Naive B cell (primary cell): ENCODE measurements around the gene CHMP5. TPM values are rescaled to one million over a fixed set of nuclear protein-coding genes. Genes with fewer than 3 reads are reported as not detected.
"Not testable (repeated sequence)": the region's sequence is repeated elsewhere in the genome, so short reads cannot be mapped to it uniquely, and the experiment has no call there.

Experiments used
- ATAC-seq, 2 donors: fragments of 150-1000 bp; cut with Tn5 transposase; 2 replicates each; pipeline ENCODE4 v1.10.0; 2021; ENCODE audit warnings: low read depth in 2 of 2, mild to moderate bottlenecking in 2 of 2, moderate library complexity in 2 of 2
- DNase-seq: peaks from one replicate; pipeline ENCODE4 v3.0.0; 2022
- H3K27ac Mint-ChIP-seq, 6 donors: one replicate each; pipeline ENCODE4 v1.8.0; 2020 to 2022; ENCODE audit warnings: mild to moderate bottlenecking in 6 of 6, mixed read lengths in 6 of 6, moderate library complexity in 5 of 6, inconsistent platforms in 2 of 6
- H3K27me3 Mint-ChIP-seq, 3 donors: one replicate each; pipeline ENCODE4 v1.8.0; 2021 to 2022; ENCODE audit warnings: mixed read lengths in 3 of 3, mild to moderate bottlenecking in 1 of 3
- H3K36me3 Mint-ChIP-seq, 2 donors: one replicate each; pipeline ENCODE4 v1.8.0; 2020 to 2022; ENCODE audit warnings: mixed read lengths in 2 of 2, inconsistent platforms in 1 of 2, mild to moderate bottlenecking in 1 of 2
- H3K4me1 Mint-ChIP-seq, 3 donors: one replicate each; pipeline ENCODE4 v1.8.0; 2020 to 2022; ENCODE audit warnings: mixed read lengths in 3 of 3, inconsistent platforms in 1 of 3, mild to moderate bottlenecking in 1 of 3, moderate library complexity in 1 of 3
- H3K4me3 Mint-ChIP-seq, 8 donors: one replicate each; pipeline ENCODE4 v1.8.0; 2020 to 2022; ENCODE audit warnings: mild to moderate bottlenecking in 8 of 8, mixed read lengths in 8 of 8, moderate library complexity in 8 of 8, inconsistent platforms in 2 of 8
- H3K9me3 Mint-ChIP-seq, 7 donors: one replicate each; pipeline ENCODE4 v1.8.0; 2020 to 2022; ENCODE audit warnings: mixed read lengths in 7 of 7, mild to moderate bottlenecking in 5 of 7, inconsistent platforms in 2 of 7, moderate library complexity in 1 of 7
- polyA plus RNA-seq, 6 donors: library from polyadenylated mRNA; unstranded; fragments of 300-500 nt; fragmentation: Illumina TruSeq; gene quantifications; one replicate each; pipeline ENCODE4 v1.2.3, GENCODE V29; 2021; ENCODE audit warnings: low read depth in 6 of 6

The CHMP5 gene
- polyA plus RNA-seq, 6 donors from 2014 or later, result 41.6 to 76.4 (median 54.2) TPM

DNA sequence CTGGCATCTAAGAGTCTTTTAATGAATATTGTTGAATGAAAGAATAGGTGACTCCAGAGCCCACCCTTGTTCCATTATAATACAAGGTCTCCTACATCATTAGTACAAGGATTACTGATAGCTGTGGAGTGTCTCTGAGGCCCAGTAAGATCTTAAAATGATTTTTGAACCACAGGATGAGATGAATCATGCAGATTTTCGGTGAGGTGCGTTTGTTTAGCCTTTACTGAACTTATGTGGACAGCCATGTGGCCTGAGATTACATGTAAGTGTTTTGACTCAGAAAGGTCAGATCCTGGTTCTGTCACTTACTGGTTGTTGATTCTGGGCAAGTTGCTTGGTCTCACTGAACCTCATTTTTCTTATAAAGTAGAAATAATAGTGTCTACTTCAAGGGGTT lies 47.1 kb downstream of the CHMP5 start:
- no peak for ATAC-seq
- no peak for DNase-seq
- Mint-ChIP-seq H3K36me3 (peaks cover 37 to 40% of the 10 kb centered on the region in 2 donors), H3K27me3 (no peaks in the 10 kb centered on the region), H3K9me3 (no peaks in the 10 kb centered on the region), H3K4me3 (no peak overlapping the region), H3K4me1 (peaks cover 2 to 6% (median 3%) of the 10 kb centered on the region in 3 donors), H3K27ac (no peak overlapping the region)

GRCh38 chr9:33315371-33315770 lies 50.5 kb downstream of the CHMP5 start:
- Mint-ChIP-seq H3K27ac (peak overlapping the region in 2 of 6 donors; percentile 4 to 91), H3K4me3 (peak overlapping the region in 1 of 8 donors; percentile 35), H3K4me1 (peaks cover 0 to 6% (median 3%) of the 10 kb centered on the region in 3 donors), H3K36me3 (peaks cover 38 to 52% of the 10 kb centered on the region in 2 donors), H3K27me3 (no peaks in the 10 kb centered on the region), H3K9me3 (no peaks in the 10 kb centered on the region)
- ATAC-seq (no peak), DNase-seq (no peak)

DNA sequence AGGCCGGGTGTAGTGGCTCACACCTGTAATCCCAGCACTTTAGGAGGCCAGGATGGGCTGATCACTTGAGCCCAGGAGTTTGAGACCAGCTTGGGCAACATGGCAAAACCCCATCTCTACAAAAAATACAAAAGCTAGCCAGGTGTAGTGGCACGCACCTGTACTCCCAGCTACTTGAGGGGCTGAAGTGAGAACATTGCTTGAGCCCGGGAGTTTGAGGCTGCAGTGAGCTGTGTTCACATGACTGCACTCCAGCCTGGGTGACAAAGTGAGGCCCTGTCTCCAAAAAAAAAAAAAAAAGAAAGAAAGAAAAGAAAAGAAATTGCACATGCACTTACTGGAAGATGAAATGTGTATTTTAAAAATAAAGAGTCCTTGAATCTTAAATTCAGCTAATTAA lies 52.3 kb downstream of the CHMP5 start:
- H3K4me1 Mint-ChIP-seq, H3K27ac Mint-ChIP-seq, ATAC-seq, DNase-seq, H3K4me3 Mint-ChIP-seq, H3K9me3 Mint-ChIP-seq, H3K27me3 Mint-ChIP-seq: not testable (repeated sequence)
- peaks cover 45 to 52% of the 10 kb centered on the region in 2 donors for H3K36me3 Mint-ChIP-seq

DNA sequence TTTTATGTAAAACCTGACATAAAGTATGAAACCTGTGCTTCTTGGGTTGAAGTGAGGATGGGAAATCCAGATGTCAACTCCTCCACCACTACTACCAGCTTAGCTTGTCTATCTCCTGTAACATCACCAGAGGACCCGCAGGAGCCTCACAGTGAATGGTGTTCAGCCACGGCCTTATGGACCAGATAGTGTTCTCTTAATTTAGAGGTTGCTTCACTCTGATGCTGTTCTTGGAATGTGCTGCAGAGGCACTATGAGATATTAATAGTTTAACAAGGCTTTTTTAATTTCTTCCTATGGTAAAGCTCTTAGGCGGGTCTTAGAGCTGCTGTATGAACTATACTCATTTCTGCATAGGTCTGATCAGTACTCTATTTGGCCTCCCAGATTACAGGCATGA lies 53.4 kb downstream of the CHMP5 start:
- ATAC-seq (no peak), DNase-seq (no peak)
- H3K4me3 Mint-ChIP-seq, result no peak overlapping the region
- H3K9me3 Mint-ChIP-seq, result peaks cover 0 to 2% (median 0%) of the 10 kb centered on the region in 7 donors
- H3K27ac Mint-ChIP-seq, result no peak overlapping the region
- H3K27me3 Mint-ChIP-seq, result no peaks in the 10 kb centered on the region
- H3K4me1 Mint-ChIP-seq, result peaks cover 0 to 4% (median 0%) of the 10 kb centered on the region in 3 donors
- peaks cover 51 to 57% of the 10 kb centered on the region in 2 donors for H3K36me3 Mint-ChIP-seq

DNA sequence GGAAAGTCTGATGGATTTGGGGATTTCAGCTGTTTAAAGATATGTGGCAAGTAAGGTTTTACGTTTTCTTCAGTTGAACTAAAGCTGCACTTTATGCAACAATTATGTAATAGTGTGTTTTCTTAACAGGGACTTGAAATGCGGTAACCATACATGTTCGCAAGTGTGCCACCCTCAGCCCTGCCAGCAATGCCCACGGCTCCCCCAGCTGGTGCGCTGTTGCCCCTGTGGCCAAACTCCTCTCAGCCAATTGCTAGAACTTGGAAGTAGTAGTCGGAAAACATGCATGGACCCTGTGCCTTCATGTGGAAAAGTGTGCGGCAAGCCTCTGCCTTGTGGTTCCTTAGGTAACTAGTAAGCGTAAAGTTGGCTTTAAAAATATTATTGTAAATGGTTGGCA lies 53.9 kb downstream of the CHMP5 start:
- Mint-ChIP-seq H3K36me3 (peaks cover 47 to 54% of the 10 kb centered on the region in 2 donors), H3K4me3 (no peak overlapping the region), H3K4me1 (no peaks in the 10 kb centered on the region), H3K27me3 (no peaks in the 10 kb centered on the region), H3K27ac (peak overlapping the region in 2 of 6 donors; percentile 26 to 77), H3K9me3 (peaks cover 0 to 2% (median 0%) of the 10 kb centered on the region in 7 donors)
- DNase-seq (no peak), ATAC-seq (no peak)

GRCh38 chr9:33320230-33320567 lies 55.4 kb downstream of the CHMP5 start:
- Mint-ChIP-seq H3K4me3 (no peak overlapping the region), H3K27ac (no peak overlapping the region), H3K36me3 (peaks cover 51 to 61% of the 10 kb centered on the region in 2 donors)

GRCh38 chr9:33320568-33321261 lies 55.9 kb downstream of the CHMP5 start:
- ATAC-seq, result no peak
- Mint-ChIP-seq H3K27me3 (no peaks in the 10 kb centered on the region), H3K4me1 (no peaks in the 10 kb centered on the region), H3K4me3 (no peak overlapping the region), H3K36me3 (peaks cover 48 to 58% of the 10 kb centered on the region in 2 donors), H3K9me3 (peaks cover 0 to 8% (median 0%) of the 10 kb centered on the region in 7 donors), H3K27ac (no peak overlapping the region)
- DNase-seq, result no peak

More at GRCh38 chr9:33320230-33320567, 55.4 kb downstream of the CHMP5 start:
- H3K27me3 Mint-ChIP-seq, result no peaks in the 10 kb centered on the region
- no peak for DNase-seq
- ATAC-seq, result no peak
- no peaks in the 10 kb centered on the region for H3K4me1 Mint-ChIP-seq
- H3K9me3 Mint-ChIP-seq, result peaks cover 0 to 8% (median 0%) of the 10 kb centered on the region in 7 donors

GRCh38 chr9:33329117-33329563 lies 64.3 kb downstream of the CHMP5 start:
- Mint-ChIP-seq H3K36me3 (peaks cover 27 to 40% of the 10 kb centered on the region in 2 donors), H3K4me1 (no peaks in the 10 kb centered on the region), H3K27ac (peak overlapping the region in 1 of 6 donors; percentile 26), H3K27me3 (no peaks in the 10 kb centered on the region), H3K4me3 (no peak overlapping the region), H3K9me3 (peaks cover 0 to 8% (median 0%) of the 10 kb centered on the region in 7 donors)
- no peak for ATAC-seq
- DNase-seq, result no peak

DNA sequence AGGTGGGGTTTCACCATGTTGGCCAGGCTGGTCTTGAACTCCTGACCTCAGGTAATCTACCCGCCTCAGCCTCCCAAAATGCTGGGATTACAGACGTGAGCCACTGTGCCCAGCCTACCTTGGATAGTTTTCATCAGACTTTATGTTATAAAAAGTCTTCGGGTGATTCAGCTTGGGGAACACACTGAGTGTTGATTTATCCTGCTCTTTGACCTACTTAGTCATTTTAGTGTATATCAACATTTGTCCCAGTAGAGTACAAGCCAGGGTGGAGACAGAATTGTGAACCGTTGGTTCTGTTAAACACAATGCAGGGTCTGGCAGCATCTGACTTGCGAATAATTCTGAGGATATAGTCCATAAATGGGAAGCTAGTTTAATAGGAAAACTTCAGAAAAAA lies 65.1 kb downstream of the CHMP5 start:
- H3K27me3 Mint-ChIP-seq, result no peaks in the 10 kb centered on the region
- H3K36me3 Mint-ChIP-seq, result peaks cover 24 to 35% of the 10 kb centered on the region in 2 donors
- H3K4me3 Mint-ChIP-seq, result no peak overlapping the region
- H3K4me1 Mint-ChIP-seq, result no peaks in the 10 kb centered on the region
- H3K27ac Mint-ChIP-seq, result no peak overlapping the region
- ATAC-seq (no peak), DNase-seq (no peak)
- peaks cover 0 to 1% (median 0%) of the 10 kb centered on the region in 7 donors for H3K9me3 Mint-ChIP-seq

- no peaks in the 10 kb centered on the region for H3K4me1 Mint-ChIP-seq
- H3K27me3 Mint-ChIP-seq, result no peaks in the 10 kb centered on the region
- ATAC-seq, result no peak
- no peaks in the 10 kb centered on the region for H3K9me3 Mint-ChIP-seq
- H3K27ac Mint-ChIP-seq, result peak overlapping the region in 2 of 6 donors; percentile 38 to 66
- H3K36me3 Mint-ChIP-seq, result peaks cover 21 to 36% of the 10 kb centered on the region in 2 donors
- no peak overlapping the region for H3K4me3 Mint-ChIP-seq
- no peak for DNase-seq
Observed at GRCh38 chr9:33331377-33331891, 66.6 kb downstream of the CHMP5 start.

Other genes starting within 250 kb of the CHMP5 start
- gene DNAJA1, start 239.8 kb upstream of the CHMP5 start, polyA plus RNA-seq, result 100 to 1,000 TPM in 1 of 6 donors, 10 to 100 TPM in 5; 69.9 to 104 (median 86.7) TPM
- gene SMU1, start 188.4 kb upstream of the CHMP5 start, polyA plus RNA-seq, result 10 to 100 TPM; 19.6 to 44.5 (median 25.8) TPM
- gene B4GALT1, start 97.7 kb upstream of the CHMP5 start, polyA plus RNA-seq, result 100 to 1,000 TPM in 1 of 6 donors, 10 to 100 TPM in 5; 30.4 to 112 (median 72.8) TPM
- not detected for gene SPINK4, start 24.9 kb upstream of the CHMP5 start, polyA plus RNA-seq
- 10 to 100 TPM; 45.7 to 85.6 (median 73.2) TPM for gene BAG1, start 341 bp upstream of the CHMP5 start, polyA plus RNA-seq
- 10 to 100 TPM; 25.7 to 59.9 (median 41.2) TPM for gene NFX1, start 25.5 kb downstream of the CHMP5 start, polyA plus RNA-seq
- gene AQP7, start 137.5 kb downstream of the CHMP5 start, polyA plus RNA-seq, result not detected
- gene AQP3, start 182.5 kb downstream of the CHMP5 start, polyA plus RNA-seq, result 1 to 10 TPM in 3 of 6 donors, under 1 TPM in 3; 0.18 to 1.9 (median 0.94) TPM
- gene NOL6, start 208.9 kb downstream of the CHMP5 start, polyA plus RNA-seq, result 10 to 100 TPM in 5 of 6 donors, 1 to 10 TPM in 1; 5.7 to 23.9 (median 11.4) TPM